Esophagus muscularis mucosa (tissue), 3 donors: ENCODE measurements around the gene PITRM1.

Source experiments
- POLR2A ChIP-seq: fragments of 450-650 bp; IDR thresholded peaks from one replicate; pipeline ENCODE4 v1.6.1; 2017; ENCODE audit warnings: antibody characterized with exemption, moderate library complexity, mild to moderate bottlenecking, low read depth
- POLR2AphosphoS5 ChIP-seq, 2 donors: sonication (generic); formaldehyde crosslinking; IDR thresholded peaks; one replicate each; pipeline ENCODE4 v1.6.1; 2017; ENCODE audit warnings: antibody characterized with exemption in 2 of 2
- TF ChIP-seq, protein P1 (sequence below), 3 experiments: fragments of 200-600 bp in 2 of 3; fragments of 450-650 bp in 1 of 3; sonication (generic) in 2 of 3; IDR thresholded peaks; one replicate each; pipeline ENCODE4 v1.5.1; 2017 to 2019; ENCODE audit warnings: antibody characterized with exemption in 3 of 3, mild to moderate bottlenecking in 2 of 3, moderate library complexity in 1 of 3

DNA sequence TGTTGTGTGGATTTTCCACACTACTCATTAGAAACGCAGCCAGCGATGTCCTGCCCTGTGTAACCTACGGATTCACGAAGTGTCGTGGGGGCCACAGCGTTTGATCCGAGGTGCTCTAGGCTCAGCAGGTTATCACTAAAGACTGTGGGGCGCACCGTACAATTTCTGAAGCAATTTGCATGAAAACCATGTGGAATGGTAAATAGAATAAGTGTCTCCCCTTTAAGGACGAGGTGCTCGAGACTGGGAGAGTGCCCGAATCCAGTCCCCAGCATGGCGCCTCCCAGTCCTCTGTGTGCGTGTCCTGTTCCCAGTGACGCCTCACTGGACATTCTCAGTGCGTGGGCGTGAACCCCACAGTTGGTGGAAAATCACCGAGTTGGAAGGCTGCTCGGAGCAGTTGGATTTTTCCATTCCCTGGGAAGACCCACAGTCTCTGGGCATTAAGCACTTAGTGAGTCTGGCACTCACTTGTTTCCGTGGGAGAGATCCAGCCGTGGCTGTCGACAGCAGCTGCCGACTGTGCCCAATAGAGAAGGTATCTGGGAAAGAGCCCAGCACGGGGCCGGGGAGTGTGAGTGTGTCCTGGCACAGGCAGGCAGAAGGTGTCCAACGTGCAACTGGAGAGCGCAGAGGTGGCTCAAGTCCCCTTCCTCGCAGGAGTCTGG, 68.2 kb downstream of the PITRM1 start:
- TF ChIP-seq, protein P1, sequence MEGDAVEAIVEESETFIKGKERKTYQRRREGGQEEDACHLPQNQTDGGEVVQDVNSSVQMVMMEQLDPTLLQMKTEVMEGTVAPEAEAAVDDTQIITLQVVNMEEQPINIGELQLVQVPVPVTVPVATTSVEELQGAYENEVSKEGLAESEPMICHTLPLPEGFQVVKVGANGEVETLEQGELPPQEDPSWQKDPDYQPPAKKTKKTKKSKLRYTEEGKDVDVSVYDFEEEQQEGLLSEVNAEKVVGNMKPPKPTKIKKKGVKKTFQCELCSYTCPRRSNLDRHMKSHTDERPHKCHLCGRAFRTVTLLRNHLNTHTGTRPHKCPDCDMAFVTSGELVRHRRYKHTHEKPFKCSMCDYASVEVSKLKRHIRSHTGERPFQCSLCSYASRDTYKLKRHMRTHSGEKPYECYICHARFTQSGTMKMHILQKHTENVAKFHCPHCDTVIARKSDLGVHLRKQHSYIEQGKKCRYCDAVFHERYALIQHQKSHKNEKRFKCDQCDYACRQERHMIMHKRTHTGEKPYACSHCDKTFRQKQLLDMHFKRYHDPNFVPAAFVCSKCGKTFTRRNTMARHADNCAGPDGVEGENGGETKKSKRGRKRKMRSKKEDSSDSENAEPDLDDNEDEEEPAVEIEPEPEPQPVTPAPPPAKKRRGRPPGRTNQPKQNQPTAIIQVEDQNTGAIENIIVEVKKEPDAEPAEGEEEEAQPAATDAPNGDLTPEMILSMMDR (IDR thresholded peaks at IDR 0.05): no peak
- TF ChIP-seq POLR2AphosphoS5 (IDR thresholded peaks at IDR 0.05): peak in 1 of 2 donors; percentile 29
- no peak for TF ChIP-seq POLR2A
